NCI-H460 (cell line): ENCODE measurements around the gene EIF1B. TPM values are rescaled to one million over a fixed set of nuclear protein-coding genes. Genes with fewer than 3 reads are reported as not detected.
"Not testable (repeated sequence)": the region's sequence is repeated elsewhere in the genome, so short reads cannot be mapped to it uniquely, and the experiment has no call there.

ENCODE experiments used
- DNase-seq: peaks from one replicate; pipeline ENCODE4 v3.0.0-alpha.2; 2016; ENCODE audit warnings: low read depth; ENCODE audit errors: extremely low read depth
- polyA plus RNA-seq: library from polyadenylated mRNA; depleted of rRNA; stranded (reverse); fragments of >200 nt; gene quantifications from 2 replicates; pipeline ENCODE4 v1.2.3, GENCODE V29; 2014; cell fraction: nucleus; rRNA removed
- total RNA-seq: library from RNA; depleted of rRNA; stranded (reverse); fragments of >200 nt; shearing (Covaris generic); gene quantifications from 2 replicates; pipeline ENCODE4 v1.2.3, GENCODE V29; 2014; rRNA removed

Gene EIF1B
- 25.6 and 29.2 TPM in 2 replicates for total RNA-seq
- 16.1 and 28.1 TPM in 2 replicates for polyA plus RNA-seq

- DNase-seq: peak; percentile 94
Measured at GRCh38 chr3:40309418-40309924, at the start of gene EIF1B. Gene EIF1B, plus strand, starts transcription at chr3:40309707. Its CDS starts 235 bp downstream, at chr3:40309942.

GRCh38 chr3:40262331-40262730, 47.2 kb upstream of the EIF1B start:
- no peak for DNase-seq

GRCh38 chr3:40264451-40264850, 45.1 kb upstream of the EIF1B start:
- DNase-seq: no peak

- DNase-seq: no peak
Measured at GRCh38 chr3:40265181-40265580, 44.3 kb upstream of the EIF1B start.

GRCh38 chr3:40267937-40268724, 41.4 kb upstream of the EIF1B start:
- DNase-seq: no peak

GRCh38 chr3:40268802-40269524, 40.5 kb upstream of the EIF1B start:
- DNase-seq: no peak

- DNase-seq: no peak
Measured at GRCh38 chr3:40278791-40279190, 30.7 kb upstream of the EIF1B start.

- DNase-seq: no peak
Measured at GRCh38 chr3:40281995-40282394, 27.5 kb upstream of the EIF1B start.

GRCh38 chr3:40283057-40283456, 26.4 kb upstream of the EIF1B start:
- not testable (repeated sequence) for DNase-seq

- no peak for DNase-seq
Measured at GRCh38 chr3:40287248-40287647, 22.3 kb upstream of the EIF1B start.

GRCh38 chr3:40290396-40290795, 19.1 kb upstream of the EIF1B start:
- DNase-seq: no peak

- no peak for DNase-seq
Measured at GRCh38 chr3:40291471-40291870, 18.0 kb upstream of the EIF1B start.

GRCh38 chr3:40292637-40293349, 16.7 kb upstream of the EIF1B start:
- no peak for DNase-seq

GRCh38 chr3:40294434-40294833, 15.1 kb upstream of the EIF1B start:
- no peak for DNase-seq

GRCh38 chr3:40298075-40298474, 11.4 kb upstream of the EIF1B start:
- DNase-seq: no peak

GRCh38 chr3:40299130-40299720, 10.3 kb upstream of the EIF1B start:
- no peak for DNase-seq

GRCh38 chr3:40299721-40300335, 9.7 kb upstream of the EIF1B start:
- peak; percentile 30 for DNase-seq

GRCh38 chr3:40302784-40303183, 6.7 kb upstream of the EIF1B start:
- DNase-seq: no peak

GRCh38 chr3:40304352-40304751, 5.2 kb upstream of the EIF1B start:
- DNase-seq: no peak

GRCh38 chr3:40306336-40306735, 3.2 kb upstream of the EIF1B start:
- no peak for DNase-seq
